Measurements from ENCODE around the gene DPM3.

DNA sequence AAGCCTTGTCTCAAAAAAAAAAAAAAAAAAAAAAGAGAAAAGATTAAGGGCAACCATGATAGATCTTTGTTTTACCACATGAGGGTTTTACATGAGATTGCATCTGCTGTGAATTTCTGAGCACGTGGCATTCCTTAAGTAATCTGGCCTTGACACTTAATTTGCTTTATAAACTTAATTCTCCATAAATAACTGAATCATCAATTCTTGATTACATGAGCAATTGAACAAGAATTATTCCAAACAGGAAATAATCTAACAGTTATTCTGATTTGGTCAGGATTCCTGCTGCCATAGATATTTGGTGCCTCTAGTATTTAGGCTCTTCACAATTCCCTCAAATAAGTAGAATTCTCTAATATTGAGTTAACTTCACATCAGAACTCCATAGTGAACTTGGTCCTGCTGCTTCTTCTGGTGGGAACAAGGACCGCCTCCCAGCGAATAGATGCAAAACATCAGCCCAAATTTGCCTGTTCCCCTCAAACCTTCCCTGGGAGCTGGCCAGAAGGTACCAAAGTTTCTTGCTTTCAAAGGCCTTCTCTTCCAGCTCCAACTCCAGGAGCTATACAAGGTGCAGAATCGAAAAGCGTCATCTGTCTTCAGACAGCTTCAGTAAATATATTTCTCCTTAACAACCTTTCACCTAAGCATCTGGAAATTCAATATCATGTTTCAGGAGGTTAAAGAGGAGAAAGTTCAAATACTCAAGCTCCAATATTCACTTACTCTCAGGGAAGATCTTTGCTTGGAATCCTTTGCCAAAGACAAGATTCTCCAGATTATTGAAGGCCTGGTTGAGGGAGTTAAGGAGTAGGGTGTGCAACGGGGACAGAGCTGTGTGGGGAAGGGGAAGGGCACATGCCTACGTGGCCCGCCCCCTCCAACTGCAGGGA is 31.8 kb upstream of the DPM3 start:
- TF ChIP-seq, protein P1, sequence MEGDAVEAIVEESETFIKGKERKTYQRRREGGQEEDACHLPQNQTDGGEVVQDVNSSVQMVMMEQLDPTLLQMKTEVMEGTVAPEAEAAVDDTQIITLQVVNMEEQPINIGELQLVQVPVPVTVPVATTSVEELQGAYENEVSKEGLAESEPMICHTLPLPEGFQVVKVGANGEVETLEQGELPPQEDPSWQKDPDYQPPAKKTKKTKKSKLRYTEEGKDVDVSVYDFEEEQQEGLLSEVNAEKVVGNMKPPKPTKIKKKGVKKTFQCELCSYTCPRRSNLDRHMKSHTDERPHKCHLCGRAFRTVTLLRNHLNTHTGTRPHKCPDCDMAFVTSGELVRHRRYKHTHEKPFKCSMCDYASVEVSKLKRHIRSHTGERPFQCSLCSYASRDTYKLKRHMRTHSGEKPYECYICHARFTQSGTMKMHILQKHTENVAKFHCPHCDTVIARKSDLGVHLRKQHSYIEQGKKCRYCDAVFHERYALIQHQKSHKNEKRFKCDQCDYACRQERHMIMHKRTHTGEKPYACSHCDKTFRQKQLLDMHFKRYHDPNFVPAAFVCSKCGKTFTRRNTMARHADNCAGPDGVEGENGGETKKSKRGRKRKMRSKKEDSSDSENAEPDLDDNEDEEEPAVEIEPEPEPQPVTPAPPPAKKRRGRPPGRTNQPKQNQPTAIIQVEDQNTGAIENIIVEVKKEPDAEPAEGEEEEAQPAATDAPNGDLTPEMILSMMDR (IDR thresholded peaks at IDR 0.05) = no peak
- no peak for TF ChIP-seq POLR2A (IDR thresholded peaks at IDR 0.05)
- TF ChIP-seq POLR2AphosphoS5 (IDR thresholded peaks at IDR 0.05) = no peak
- no peak for TF ChIP-seq EP300 (IDR thresholded peaks at IDR 0.05; ENCODE audit: low read depth)
